IPS-NIHi11 (cell line): ENCODE data around the gene LPCAT3.

Experiments
- DNase-seq: peaks from one replicate; pipeline ENCODE4 v3.0.0; 2012; ENCODE audit warnings: mixed read lengths, low spot score

LPCAT3 gene

GRCh38 chr12:6952121-6952862, 66.0 kb downstream of the LPCAT3 start:
- DNase-seq, result no peak

GRCh38 chr12:6951551-6952120, 66.6 kb downstream of the LPCAT3 start:
- DNase-seq, result no peak

- DNase-seq, result no peak
Observed at GRCh38 chr12:6950811-6951540, 67.3 kb downstream of the LPCAT3 start, which contains the start of gene PTPN6. PTPN6 (plus strand) TSS chr12:6951356; CDS start chr12:6951513, 157 bp downstream.

DNA sequence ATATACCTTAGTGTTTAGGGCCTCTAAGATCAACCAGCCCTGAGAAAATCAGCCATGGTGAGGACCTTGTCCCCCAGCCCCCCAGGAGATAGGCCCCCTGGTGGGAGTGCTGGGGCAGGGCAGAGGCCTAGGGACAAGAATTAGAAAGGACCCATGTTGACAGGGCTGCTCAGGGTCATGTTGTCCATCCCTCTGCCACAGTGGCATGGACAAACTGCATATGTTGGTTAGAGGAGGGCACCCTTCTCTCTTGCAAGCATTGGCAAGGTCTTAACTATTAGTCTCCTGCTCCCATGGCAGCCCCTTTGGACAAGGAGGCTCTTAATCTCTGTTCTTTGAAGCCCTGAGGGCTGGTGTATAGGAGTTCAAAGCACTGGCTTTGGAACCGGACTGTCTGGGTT, 67.9 kb downstream of the LPCAT3 start:
- no peak for DNase-seq

- DNase-seq, result no peak
Observed at GRCh38 chr12:6948873-6949594, 69.2 kb downstream of the LPCAT3 start.

DNA sequence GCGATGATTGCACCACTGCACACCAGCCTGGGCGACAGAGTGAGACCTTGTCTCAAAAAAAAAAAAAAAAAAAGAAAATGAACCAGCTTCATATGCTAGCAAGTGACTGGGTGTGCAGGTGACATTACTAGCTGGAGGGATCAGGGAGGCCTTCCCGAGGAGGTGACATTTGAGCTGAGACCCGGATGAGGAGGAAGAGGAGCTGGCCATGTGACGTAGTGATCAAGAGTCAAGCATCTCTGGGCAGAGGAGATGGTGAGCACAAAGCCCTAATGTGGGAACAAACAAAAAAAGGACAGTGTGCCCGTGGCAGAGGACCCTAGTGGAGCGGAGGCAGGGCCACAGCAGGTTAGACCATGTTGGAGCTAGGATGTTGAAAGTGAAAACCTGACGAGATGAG, 70.7 kb downstream of the LPCAT3 start:
- DNase-seq, result no peak

- DNase-seq, result no peak
Observed at GRCh38 chr12:6946920-6947374, 71.3 kb downstream of the LPCAT3 start.

GRCh38 chr12:6946033-6946919, 72.0 kb downstream of the LPCAT3 start:
- DNase-seq, result peak; percentile 95

- no peak for DNase-seq
Observed at GRCh38 chr12:6945613-6946012, 72.7 kb downstream of the LPCAT3 start.

GRCh38 chr12:6944381-6945186, 73.7 kb downstream of the LPCAT3 start:
- peak; percentile 78 for DNase-seq

DNA sequence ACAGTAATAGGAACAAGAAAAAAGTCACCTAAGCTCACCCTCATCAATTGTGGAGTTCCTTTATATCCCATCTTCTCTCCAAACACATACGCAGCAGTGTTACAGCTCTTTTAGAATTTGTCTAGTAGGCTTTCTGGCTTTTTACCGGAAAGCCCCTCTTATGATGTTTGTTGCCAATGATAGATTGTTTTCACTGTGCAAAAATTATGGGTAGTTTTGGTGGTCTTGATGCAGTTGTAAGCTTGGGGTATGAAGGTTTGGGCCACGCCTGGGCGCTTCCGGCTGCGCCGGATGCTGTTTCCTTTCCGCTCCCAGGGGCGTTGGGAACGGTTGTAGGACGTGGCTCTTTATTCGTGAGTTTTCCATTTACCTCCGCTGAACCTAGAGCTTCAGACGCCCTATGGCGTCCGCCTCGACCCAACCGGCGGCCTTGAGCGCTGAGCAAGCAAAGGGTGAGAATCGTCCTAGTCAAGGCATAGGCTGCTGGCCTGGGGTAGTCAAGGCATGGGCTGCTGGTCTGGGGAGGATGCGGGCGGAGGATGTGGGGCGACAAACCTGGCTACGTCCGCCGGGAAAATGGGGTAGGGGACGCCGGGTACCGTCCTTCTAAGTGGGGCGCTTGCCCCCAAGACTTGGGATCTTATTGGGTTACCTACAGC, 74.4 kb downstream of the LPCAT3 start, which contains the start of the genes C12orf57 and RNU7-1:
Gene C12orf57, plus strand, starts transcription at position 301 of the 659 bp plus-strand sequence. Its CDS starts 100 bp downstream, at position 401.
Gene RNU7-1, plus strand, starts transcription at position 95 of the 659 bp plus-strand sequence.
- DNase-seq, result no peak

- peak; percentile 84 for DNase-seq
Observed at GRCh38 chr12:6943389-6943721, 74.9 kb downstream of the LPCAT3 start.

DNA sequence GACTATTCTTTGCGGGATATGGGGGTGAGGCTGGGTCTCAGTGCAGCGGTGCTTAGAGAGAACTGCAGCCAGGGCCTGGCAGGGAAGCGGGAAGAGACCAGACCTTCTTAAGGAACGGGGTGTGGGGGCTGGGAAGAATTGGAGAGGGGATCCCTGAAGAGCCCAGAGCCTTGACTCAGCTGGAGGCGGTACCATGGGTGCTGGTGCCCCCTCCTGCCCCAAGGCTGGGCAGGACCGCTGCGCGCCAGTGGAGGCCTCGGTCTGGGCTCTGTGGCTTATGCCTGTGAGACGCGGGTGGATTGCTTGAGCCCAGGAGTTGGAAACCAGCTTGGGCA, 76.0 kb downstream of the LPCAT3 start:
- no peak for DNase-seq

GRCh38 chr12:6941782-6942181, 76.5 kb downstream of the LPCAT3 start:
- DNase-seq, result no peak

DNA sequence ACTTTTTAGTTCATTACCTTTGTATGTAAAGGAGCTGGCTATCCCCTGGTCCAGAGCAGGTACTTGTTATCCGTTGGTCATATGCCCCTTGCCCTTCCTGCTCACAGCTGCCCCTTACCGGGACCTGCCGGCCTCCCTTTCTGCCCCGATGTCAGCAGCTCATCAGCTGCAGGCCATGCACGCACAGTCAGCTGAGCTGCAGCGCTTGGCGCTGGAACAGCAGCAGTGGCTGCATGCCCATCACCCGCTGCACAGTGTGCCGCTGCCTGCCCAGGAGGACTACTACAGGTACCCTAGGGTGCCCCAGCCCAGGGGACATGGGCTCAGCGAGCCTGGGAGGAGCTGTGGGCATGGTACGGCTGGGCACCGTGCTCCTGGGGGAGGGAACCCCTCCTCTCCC, 77.0 kb downstream of the LPCAT3 start:
- no peak for DNase-seq

DNA sequence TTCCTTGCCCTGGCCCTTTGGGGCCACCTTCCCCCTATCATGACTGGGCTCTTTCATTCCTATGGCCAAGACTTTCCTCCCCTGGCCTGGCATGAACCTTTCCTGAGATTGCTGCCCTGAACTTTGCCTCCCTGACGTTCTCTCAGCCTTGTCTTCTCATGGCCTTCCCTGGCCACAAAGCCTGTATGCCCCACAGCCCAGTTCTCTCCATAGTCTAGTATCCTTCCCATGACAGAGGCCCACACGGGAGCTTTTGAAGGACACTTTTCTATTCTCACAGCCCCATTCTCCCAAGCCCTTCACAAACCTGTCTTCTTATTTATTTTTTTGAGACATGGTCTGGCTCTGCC, 79.1 kb downstream of the LPCAT3 start:
- DNase-seq, result no peak

DNA sequence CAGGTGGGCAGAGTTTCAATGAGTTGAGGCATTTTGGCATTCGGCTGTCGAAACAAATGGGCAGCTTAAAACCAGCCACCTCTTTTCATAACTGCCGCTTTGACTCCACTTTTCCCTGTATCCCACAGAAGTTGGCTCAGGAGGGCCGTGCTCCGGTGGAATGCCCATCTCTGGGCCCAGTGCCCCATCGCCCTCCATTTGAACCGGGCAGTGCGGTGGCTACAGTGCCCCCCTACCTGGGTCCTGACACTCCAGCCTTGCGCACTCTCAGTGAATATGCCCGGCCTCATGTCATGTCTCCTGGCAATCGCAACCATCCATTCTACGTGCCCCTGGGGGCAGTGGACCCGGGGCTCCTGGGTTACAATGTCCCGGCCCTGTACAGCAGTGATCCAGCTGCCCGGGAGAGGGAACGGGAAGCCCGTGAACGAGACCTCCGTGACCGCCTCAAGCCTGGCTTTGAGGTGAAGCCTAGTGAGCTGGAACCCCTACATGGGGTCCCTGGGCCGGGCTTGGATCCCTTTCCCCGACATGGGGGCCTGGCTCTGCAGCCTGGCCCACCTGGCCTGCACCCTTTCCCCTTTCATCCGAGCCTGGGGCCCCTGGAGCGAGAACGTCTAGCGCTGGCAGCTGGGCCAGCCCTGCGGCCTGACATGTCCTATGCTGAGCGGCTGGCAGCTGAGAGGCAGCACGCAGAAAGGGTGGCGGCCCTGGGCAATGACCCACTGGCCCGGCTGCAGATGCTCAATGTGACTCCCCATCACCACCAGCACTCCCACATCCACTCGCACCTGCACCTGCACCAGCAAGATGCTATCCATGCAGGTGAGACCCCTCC, 79.7 kb downstream of the LPCAT3 start:
- DNase-seq, result no peak

- peak; percentile 87 for DNase-seq
Observed at GRCh38 chr12:6937481-6938352, 80.6 kb downstream of the LPCAT3 start.
